Measurements from ENCODE around the gene SIK3.

SIK3 gene

GRCh38 chr11:116869610-116870009 lies 228.6 kb downstream of the SIK3 start:
- no peak for DNase-seq (ENCODE audit: extremely low read depth, low read depth)
- no peak for TF ChIP-seq CTCF (IDR thresholded peaks at IDR 0.05; ENCODE audit: low read depth, low read length)

GRCh38 chr11:116868066-116868465 lies 230.2 kb downstream of the SIK3 start:
- no peak for TF ChIP-seq CTCF (IDR thresholded peaks at IDR 0.05; ENCODE audit: low read depth, low read length)

GRCh38 chr11:116867619-116868018 lies 230.6 kb downstream of the SIK3 start:
- DNase-seq (ENCODE audit: extremely low read depth, low read depth), result no peak
- TF ChIP-seq CTCF (IDR thresholded peaks at IDR 0.05; ENCODE audit: low read depth, low read length), result no peak

More at GRCh38 chr11:116868066-116868465, 230.2 kb downstream of the SIK3 start:
- no peak for DNase-seq (ENCODE audit: extremely low read depth, low read depth)

- TF ChIP-seq CTCF (IDR thresholded peaks at IDR 0.05; ENCODE audit: low read depth, low read length), result no peak
Observed at GRCh38 chr11:116866804-116867455, 231.3 kb downstream of the SIK3 start.

GRCh38 chr11:116865696-116866095 lies 232.5 kb downstream of the SIK3 start:
- no peak for DNase-seq (ENCODE audit: extremely low read depth, low read depth)
- TF ChIP-seq CTCF (IDR thresholded peaks at IDR 0.05; ENCODE audit: low read depth, low read length), result no peak

More at GRCh38 chr11:116866804-116867455, 231.3 kb downstream of the SIK3 start:
- no peak for DNase-seq (ENCODE audit: extremely low read depth, low read depth)

- no peak for TF ChIP-seq CTCF (IDR thresholded peaks at IDR 0.05; ENCODE audit: low read depth, low read length)
- DNase-seq (ENCODE audit: extremely low read depth, low read depth), result no peak
Observed at GRCh38 chr11:116864531-116864930, 233.7 kb downstream of the SIK3 start.

- TF ChIP-seq CTCF (IDR thresholded peaks at IDR 0.05; ENCODE audit: low read depth, low read length), result no peak
- no peak for DNase-seq (ENCODE audit: extremely low read depth, low read depth)
Observed at GRCh38 chr11:116862951-116863350, 235.3 kb downstream of the SIK3 start.

Data from AG09319 (cell line).